Right renal cortex interstitium (tissue), 3 donors: Measurements from ENCODE around the gene RECQL5. TPM values are rescaled to one million over a fixed set of nuclear protein-coding genes. Genes with fewer than 3 reads are reported as not detected.
A peak's percentile ranks its signal among the peaks of the same experiment; 100 is the strongest.

Experiments
- DNase-seq, 3 donors: peaks; one replicate each; pipeline ENCODE4 v3.0.0-alpha.2; 2013; ENCODE audit warnings: low read depth in 3 of 3, low spot score in 2 of 3
- polyA plus RNA-seq, 3 donors: library from polyadenylated mRNA; unstranded; fragments of 120-200 nt; gene quantifications; one replicate each; pipeline ENCODE4 v1.2.1, GENCODE V29; 2013; ENCODE audit not compliant: insufficient read length in 3 of 3

The RECQL5 gene
- polyA plus RNA-seq: 10 to 100 TPM; 29.3 to 33.5 (median 32.7) TPM

DNA sequence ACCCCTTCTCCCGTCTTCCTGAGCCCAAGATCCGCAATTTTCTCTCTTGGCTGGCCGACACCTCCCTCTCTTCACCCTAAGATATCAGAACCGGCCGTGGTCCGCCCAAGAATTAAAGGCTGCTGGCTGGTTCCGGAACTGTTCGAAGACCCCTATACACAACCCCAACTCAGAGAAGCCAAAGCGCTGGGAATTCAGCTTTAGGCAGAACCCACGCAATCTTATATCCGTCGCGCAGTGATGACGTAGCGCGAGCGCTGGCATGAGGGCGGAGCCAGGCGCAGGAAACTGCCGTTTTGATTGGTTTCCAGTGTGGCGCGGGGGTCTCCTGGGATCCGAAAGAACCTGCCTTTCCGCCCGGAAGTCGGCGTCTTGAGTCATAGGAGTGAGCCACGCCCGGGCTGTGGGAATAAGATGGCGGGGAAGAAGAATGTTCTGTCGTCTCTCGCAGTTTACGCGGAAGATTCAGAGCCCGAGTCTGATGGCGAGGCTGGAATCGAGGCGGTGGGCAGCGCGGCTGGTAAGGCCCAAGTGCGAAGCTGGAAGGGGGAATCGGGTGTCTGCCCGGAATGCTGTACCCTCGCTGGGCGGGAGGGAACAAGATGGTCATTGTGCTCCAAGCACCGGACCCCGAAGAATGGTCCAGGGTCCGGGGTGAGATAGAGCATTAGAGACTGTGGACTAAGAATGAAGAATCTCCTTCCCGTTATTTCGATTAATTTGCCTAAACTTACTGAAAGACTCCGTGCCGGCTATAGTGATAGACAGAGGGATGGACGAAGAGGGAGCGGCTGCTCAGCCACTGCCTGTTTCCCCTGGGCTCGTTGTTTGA lies at the start of gene RECQL5, which contains the start of gene SAP30BP:
Gene RECQL5, minus strand, starts transcription at position 196 of the 832 bp plus-strand sequence. CDS start 597 bp downstream, outside the sequence.
Gene SAP30BP, plus strand, starts transcription at position 380 of the 832 bp plus-strand sequence. Its CDS starts 35 bp downstream, at position 415.
- DNase-seq: peak; percentile 97 to 98 (median 97)

DNA sequence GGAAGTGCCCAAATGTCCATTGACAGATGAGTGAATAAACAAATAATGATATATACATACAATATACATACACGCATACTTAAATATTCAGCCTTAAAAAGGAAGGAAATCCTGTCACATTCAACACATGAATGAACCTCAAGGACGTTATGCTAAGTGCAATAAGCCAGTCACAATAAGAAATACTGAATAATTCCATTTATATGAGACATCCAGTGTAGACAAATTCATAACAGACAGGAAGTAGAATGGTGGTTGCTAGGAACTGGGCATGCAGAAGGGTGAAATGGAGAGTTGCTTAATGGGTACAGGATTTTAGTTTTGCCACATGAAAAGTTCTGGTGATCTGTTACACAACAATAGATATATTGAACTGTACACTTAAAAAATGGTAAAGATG lies 45.5 kb upstream of the RECQL5 start:
- DNase-seq: no peak

DNA sequence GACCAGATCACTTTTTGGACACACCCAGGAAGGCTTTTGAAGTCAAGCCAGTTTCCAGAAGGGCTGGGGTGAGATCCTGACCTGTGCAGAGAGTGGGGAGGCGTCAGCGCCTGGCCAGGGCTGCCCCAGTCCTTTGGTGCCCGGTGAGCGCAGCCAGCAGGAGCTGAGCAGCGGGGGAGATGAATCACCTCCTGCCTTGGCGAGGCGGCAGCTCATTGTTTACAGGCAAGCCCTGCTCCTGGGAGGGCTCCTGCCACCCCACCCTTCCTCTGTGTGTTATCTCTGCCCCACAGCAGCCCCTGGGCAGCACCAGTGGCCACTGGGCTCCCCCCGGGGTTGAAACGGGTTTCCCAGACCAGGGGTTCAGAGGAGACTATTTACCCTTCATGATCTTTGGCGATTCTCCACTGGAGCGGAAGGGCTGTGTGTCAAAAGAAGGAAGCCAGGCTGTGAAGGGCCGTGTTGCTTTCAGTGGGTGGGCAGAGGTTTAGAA lies 40.2 kb upstream of the RECQL5 start:
- DNase-seq: no peak

GRCh38 chr17:75706042-75706728 lies 39.2 kb upstream of the RECQL5 start:
- no peak for DNase-seq

GRCh38 chr17:75704963-75705875 lies 38.3 kb upstream of the RECQL5 start:
- DNase-seq: no peak

DNA sequence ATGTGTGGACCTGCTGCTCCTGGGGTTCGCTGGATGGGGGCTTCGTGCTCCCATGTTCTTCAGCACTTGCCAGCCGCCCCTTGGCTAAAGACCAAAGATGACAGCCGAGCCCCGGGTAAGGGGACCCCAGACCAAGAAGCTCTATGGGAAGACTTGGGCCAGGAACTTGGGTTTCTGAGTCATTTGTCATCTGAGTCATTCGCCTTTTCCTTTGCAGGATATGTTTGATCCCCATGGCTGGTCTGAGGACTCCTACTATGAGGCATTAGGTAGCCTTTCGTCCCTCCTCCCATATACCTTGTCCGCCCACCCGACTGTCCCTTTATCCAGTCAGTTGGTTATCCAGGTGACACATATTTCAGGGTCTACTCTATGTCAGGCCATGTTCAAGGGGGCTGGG lies 36.6 kb upstream of the RECQL5 start:
- DNase-seq: no peak

DNA sequence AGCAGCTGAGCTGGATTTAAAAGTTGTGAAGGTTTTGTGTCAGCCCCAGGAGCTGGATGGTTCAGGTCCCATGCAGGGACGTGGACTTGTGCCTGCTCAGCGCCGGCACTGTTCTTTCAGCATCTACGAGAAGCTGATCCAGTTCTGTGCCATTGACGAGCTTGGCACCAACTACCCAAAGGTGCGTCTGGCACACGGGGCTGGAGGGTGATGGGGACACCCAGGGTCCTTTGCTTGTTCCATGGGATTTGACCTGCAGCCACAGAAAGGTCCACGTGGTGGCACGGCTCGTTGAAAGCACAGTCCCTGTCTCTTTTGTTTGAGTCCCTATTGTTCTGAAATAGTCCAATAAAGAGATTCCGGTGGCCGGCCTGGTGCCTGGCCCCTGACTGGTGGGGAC lies 36.2 kb upstream of the RECQL5 start:
- DNase-seq: no peak

GRCh38 chr17:75701288-75701687 lies 34.3 kb upstream of the RECQL5 start:
- no peak for DNase-seq

DNA sequence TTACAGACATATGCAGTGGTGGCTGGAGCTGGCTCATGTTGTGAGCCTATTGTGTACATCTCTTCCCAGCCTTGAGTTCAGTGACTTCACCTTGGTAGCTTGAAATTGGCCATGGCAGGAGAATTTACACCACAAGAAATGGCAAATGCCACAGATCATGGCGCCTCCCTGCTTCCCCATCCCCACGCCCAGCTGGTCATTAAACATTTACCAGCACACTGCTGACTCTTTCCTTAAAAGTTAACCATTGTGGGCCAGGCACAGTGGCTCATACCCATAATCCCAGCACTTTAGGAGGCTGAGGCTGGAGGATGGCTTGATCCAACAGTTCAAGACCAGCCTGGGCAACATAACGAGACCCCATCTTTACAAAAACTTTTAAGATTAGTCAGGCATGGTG lies 31.7 kb upstream of the RECQL5 start:
- no peak for DNase-seq

DNA sequence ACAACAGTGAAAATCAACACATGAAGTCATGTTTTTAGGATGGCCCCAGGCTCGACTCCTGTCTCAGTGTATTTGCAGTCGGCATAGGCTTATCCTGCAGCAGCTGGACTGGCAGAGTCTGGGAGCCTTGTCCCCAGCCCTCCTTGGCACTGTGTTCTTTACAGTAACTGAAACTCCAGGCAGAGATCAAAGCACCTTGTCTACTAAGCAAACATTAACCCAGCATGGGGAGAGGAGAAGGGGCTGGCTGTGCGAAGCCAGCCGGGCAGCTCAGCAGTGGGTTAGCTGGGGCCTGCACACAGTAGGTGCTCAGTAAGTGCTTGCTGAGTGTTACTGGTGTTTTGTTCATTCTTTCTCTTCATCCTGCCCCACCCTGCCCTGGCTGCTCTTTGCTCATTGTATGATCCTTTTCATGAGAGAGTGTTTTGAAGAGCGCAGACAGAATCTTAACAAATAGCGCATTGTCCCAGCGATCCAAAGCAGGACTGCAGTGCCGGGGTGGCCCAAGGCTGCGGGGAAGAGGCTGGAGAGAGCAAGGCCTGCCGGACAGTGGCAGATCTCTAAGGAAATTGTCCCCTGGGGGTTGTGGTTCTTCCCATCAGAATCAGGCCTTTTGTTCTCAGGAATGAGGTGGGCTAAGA lies 30.8 kb upstream of the RECQL5 start:
- DNase-seq: no peak

GRCh38 chr17:75695830-75696271 lies 28.9 kb upstream of the RECQL5 start:
- DNase-seq: no peak

- no peak for DNase-seq
Observed at GRCh38 chr17:75695141-75695829, 28.3 kb upstream of the RECQL5 start.

DNA sequence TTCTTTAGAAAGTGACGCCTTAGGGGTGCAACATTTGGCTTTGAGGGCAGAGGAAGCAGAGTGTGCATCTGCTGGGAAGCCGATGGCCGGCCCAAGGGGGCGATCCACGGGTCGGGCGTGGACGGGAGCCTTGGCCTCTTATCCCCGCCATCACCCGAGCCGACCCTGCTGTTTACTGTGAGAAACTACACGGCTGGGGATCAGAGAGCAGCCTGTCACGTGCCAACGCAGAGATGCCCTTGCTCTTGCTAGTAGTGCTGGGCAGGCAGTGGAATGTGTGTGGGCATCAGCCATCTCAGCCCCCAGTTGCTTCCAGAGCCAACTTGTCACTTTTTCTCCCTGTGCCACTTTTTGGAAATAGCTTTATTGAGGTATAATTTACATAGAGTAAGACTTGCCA lies 27.6 kb upstream of the RECQL5 start:
- DNase-seq: no peak

DNA sequence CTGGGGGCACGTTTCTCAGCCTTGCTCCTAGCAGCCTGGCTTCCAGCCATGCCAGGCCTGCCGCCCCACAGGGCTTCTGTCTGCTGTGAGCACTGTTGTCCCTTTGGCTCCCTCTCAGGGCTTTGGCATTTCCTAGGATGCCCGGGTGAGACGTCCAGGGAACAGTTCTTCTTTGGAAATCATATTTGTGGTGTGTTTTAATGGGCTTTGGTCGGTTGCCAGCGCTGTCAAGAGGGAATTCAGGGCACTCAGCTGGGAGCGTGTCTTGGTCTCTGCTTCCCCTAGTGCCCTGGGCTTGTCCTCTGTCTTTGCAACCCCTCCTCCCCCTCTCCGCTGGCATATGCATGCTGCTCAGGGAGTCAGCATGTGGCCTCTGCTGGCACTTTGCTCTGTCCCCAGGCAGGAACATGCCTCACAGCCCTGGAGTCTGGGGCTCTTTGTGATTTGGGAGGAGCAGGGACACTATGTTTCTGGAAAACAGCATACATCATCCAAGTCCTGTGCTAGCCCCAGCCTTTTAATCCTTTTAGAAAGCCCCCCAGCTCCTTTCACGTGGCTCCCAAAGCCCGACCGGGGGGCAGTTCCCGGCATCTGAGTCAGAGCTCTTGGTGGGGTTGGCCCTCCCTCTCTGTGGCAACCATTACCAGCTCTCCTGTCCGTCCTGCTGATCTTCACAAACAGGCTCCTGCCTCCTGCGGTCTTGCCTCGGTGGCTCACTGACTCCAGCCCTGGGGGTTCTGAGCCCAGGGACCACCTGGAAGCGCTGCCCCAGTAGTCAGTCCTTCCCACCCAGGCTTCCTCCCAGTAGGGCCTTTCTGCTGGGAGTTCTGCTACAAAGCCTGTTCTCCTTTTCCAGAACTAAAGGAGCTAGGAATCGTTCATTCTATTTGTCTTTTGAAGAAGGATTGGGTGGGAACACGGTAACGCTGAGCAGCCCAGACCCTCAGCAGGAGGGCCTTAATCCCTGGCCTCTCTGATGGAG lies 26.8 kb upstream of the RECQL5 start:
- no peak for DNase-seq

- no peak for DNase-seq
Observed at GRCh38 chr17:75692976-75693375, 26.0 kb upstream of the RECQL5 start.

DNA sequence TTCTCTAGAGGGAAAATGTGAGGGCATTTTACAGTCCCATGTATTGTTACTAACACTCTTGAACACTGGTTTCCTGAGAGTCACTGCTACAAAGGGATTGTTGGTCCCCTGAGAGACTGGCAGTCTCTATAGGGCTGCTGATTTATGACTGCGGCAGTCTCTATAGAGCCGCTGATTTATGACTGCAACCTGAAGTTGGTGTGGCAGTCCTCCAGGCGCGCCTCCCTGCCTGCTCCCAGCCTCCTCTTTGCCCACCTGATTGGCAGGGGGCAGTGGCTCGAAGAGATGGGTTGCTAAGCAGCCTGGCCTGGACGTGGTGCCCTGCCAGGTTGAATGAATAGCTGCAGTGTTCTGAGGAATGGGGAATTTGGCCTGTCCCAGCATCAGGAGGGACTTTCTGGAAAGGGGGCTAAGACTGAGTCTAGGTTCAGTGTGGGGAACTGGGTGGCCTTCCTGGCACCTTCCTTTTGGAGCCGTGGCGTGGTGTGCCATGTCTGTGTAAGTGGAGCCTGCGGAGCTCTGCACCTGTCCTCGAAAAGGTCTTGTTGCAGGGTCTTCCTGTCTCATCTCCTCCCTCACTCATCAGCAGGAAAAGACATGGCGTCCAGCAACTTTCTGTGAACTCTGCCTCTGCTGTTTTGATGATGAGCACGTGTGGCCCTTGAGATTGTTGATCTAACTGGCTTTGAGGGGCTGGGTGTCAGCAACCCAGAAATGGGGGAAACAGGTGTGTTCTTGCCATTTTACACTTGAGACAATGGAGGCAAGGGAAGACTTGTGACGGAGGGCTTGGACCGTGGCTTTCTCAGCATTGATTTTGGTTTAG lies 25.1 kb upstream of the RECQL5 start:
- DNase-seq: no peak

GRCh38 chr17:75691371-75691791 lies 24.4 kb upstream of the RECQL5 start:
- DNase-seq: no peak
